Posterior vena cava (tissue), 2 donors: ENCODE measurements around the gene ZSCAN10. TPM values are rescaled to one million over a fixed set of nuclear protein-coding genes. Genes with fewer than 3 reads are reported as not detected.

ENCODE experiments used
- DNase-seq: peaks from one replicate; pipeline ENCODE4 v3.0.0-alpha.2; 2020; ENCODE audit warnings: low spot score
- intact Hi-C, 2 donors: fragments of 100-400 bp; cut with DNase I; formaldehyde crosslinking; loops; one replicate each; pipeline versions ENCODE4 v1.14.1 to v1.14.2; 2022 to 2023
- total RNA-seq, 2 donors: library from RNA; stranded (reverse); fragmentation: NEBNext Ultra II Directional; extraction: Animal tissue kit (Norgen Biotek cat#: 25700); gene quantifications; one replicate each; pipeline ENCODE4 v1.2.1, GENCODE V29; 2021
- donor health status: DM: yes; HTN: yes; CAD: no.
- donor health status: DM: yes; HTN: yes; CAD: no.

The ZSCAN10 gene
- total RNA-seq, 2 donors from 2014 or later, result not detected

DNA sequence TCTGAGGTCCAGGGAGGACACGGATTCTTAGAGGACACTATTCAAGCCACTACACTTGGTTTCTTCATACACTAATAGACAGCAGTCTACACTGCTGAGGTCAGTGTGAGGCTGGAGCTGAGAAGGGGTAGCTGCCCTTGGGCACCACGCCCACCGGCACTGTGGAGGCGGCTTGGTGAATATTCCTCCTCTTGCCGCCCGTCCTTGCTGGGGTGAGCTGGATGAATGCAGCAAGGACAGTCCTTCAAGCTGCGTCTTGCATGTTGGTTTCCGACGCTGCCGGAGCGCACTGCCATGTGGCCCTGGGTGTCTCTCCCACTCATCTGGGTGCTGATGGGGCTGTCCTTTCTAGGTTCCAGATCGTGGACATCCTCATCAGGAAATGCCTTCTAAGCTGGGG lies 15.9 kb upstream of the ZSCAN10 start:
- DNase-seq, result no peak
- intact Hi-C loops, result loop anchor here in 1 of 2 donors (10.0 kb wide), 1 partner anchor 50 kb away; the partner anchor contains the start of gene IL32

- intact Hi-C loops, result loop anchor here in 1 of 2 donors (10.0 kb wide), 1 partner anchor 49 kb away; the partner anchor contains the start of gene IL32
- no peak for DNase-seq
Observed at GRCh38 chr16:3113765-3114479, 14.8 kb upstream of the ZSCAN10 start.

GRCh38 chr16:3112881-3113574 lies 13.9 kb upstream of the ZSCAN10 start:
- no peak for DNase-seq
- intact Hi-C loops, result loop anchor here in 1 of 2 donors (10.0 kb wide), 1 partner anchor 48 kb away; the partner anchor contains the start of gene IL32

DNA sequence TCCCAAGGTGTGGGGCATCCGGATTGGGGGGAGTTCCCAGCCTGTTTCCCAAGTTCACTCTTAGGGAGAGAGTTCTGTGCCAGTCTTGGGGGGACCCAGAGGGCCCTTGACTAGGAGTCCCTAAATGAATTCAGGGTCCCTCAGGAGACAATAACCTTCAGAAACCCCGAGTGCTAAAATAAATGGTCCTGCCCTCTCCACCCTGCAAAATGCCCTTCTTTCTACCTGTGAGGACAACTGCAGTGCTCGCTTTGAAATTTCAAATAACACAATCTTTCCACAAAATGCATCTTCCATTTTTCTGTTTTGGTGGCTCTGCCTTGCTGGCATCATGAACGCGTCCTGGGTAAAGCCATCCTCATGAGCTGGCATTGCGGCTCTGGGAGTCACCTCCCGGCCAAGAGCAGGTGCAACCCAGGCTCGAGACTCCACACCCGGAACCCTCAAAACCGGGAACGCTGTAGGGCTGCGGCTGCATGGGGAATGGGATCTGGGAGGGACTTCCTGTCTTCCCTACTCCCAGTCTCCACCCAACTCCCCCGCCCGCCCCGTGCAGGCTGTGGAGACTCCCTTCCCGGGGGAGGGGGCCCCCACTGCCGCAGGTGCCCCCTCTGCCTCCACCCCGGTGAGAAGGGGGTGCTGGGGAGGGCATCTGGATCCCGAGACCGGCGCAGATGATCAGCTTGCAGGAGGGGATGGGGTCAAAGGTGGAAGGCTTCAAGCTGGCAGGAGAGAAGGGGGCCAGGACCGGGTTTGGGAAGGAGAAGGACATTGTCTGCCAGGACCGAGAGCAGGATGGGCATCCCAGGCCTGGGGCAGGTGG lies 13.2 kb upstream of the ZSCAN10 start, which contains the start of gene ZNF205:
Gene ZNF205 (plus strand): TSS at position 529 of the 823 bp plus-strand sequence. CDS start 845 bp downstream, outside the sequence.
- DNase-seq, result no peak
- intact Hi-C loops, result loop anchor here in 1 of 2 donors (10.0 kb wide), 1 partner anchor 47 kb away; the partner anchor contains the start of gene IL32

DNA sequence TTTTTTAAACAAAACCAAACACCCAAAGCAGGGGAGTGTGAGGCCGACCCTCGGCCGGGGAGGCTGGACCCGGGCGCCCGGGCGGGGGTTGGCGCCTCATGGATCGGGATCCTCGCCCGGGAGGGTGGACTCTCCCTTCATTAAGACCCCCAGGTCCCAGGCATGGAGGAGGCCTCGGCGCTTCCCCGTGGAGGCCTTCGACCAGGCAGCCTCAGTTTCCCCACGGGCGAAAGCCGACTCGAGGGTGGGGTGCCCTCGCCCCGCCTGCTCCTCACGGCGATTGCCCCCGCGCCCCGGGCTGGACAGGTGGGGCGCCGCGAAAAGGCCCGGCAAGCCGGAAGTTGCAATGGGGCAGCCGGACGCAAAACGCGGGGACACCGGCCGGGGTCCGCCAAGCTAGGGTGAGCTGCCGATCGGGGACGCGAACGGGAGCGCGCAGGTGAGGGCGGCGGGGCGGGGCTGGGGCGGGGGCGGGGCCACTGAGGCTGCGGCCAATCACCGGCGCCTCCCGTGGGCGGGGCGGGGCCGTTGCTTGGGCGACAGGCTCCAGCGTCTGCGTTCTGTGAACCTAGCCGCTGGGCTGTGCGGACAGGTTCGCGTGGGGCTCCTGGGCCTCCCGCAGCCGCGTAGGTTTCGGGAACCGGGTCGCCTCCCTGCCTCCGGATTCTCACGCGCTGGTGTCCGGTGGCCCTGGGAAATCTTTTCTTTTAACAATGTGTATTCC lies 7.3 kb upstream of the ZSCAN10 start:
- peak; percentile 97 for DNase-seq
- intact Hi-C loops, result no loop called here

DNA sequence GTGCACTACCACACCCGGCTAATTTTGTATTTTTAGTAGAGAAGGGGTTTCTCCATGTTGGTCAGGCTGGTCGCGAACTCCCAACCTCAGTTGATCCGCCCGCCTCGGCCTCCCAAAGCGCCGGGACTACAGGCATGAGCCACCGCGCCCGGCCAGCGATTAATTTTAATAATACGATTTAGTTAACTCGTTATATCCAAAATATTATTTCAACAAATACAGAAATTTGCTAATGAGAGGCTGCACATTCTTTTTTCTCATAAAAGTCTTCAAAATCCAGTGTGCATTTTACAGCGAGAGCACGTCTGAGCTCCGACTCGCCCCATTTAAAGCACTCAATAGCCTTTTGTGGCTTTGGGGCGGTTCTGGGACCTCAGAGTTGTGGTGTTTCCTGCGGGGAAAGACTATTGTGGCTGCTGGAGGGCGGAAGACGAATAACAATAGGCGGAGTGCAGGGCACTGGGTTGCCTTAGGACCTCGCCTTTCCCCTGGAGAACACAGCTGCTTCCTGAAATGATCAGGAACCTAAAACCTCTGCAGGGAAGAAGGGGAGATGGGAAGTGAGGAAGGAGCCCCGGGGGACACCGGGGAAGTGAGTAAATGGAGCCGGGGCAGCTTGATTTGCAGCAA lies 2.9 kb upstream of the ZSCAN10 start:
- intact Hi-C loops, result no loop called here
- no peak for DNase-seq

DNA sequence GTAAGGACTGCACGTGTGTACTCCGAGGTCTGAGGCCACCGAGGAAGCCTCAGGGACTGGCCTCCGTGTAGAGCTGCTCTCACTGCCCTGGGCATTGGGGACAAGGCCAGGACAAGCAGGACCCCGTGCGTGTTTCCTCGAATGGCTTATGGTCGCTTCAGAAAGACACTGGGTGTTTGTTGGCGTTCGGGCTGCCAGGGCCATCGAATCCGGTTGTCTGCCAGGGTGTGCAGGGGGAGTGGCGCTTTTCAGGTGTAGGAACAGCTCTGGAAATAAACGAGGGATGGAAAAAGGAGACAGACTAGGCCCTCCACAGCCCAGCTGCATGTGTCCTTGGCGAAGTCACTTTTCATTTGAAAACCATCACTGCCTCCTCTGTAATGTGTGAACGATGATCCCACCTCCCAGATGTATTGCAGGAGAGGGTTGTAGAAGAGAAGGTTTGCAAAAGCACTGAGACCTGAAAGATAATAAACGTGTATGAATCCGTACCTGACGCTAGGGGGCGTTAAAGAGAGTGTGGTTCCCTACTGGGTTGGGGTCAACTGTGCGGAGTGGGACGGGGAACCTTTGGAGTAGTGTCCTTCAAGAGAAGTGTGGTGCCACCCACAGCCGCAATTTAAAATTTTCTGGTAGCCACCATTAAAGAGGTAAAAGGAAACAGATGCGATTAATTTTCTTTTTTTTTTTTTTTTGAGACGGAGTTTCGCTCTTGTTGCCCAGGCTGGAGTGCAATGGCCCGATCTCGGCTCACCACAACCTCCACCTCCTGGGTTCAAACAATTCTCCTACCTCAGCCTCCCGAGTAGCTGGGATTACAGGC lies 2.1 kb upstream of the ZSCAN10 start:
- no peak for DNase-seq
- intact Hi-C loops, result no loop called here

DNA sequence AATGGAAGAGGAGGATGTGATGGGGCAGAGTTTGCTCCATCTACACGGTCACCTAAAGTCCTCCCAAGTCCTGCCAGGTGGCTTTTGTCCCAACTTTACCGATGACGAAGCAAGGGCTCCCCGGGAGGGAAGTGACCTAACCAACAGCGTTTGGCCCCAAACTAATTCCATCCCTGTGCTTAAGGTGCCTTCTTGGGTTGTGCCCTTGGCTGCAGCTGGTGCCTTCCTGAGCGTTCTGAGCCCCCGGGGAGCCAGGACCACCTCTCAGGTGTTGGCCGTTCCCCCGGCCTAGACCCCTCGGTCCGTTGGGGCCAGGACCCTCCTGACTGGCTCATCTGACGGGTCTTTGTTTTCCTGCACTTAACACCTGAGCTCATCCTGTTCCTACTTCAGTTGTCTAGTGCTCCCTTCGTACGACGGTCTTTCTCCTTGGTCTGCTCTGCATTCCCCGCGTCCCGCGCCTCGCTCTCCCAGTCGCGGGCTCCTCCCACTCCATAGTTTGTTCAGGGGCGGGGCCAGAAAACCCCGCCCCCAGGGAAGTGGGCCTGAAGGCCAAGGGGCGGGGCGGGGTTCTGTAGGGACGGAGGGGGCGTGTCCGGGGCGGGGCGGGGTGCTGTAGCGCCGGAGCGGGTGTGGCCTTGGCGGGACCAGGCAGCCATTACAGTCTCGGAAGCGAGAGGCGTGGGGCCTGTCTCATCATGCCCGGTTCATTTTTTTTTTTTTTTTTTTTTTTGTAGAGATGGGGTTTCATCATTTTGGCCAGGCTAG lies 822 bp upstream of the ZSCAN10 start:
- peak; percentile 97 for DNase-seq
- intact Hi-C loops, result no loop called here

DNA sequence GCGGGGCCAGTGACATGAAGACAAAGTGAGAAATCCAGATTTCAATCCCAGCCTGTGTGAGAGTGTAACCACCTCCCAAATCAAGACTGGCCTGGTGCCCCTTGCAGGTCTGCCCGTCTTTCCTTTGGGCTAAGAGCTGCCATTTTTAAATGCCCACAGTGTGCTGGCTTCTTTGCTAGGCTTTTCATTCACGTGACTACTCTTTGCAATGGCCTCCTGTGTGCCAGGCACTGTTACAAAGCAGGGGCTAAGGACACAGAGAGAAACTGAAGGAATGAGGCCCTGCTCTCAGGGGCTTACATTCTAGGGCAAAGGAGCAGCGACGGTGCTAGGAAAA lies 269 bp upstream of the ZSCAN10 start:
- no peak for DNase-seq
- intact Hi-C loops, result no loop called here

DNA sequence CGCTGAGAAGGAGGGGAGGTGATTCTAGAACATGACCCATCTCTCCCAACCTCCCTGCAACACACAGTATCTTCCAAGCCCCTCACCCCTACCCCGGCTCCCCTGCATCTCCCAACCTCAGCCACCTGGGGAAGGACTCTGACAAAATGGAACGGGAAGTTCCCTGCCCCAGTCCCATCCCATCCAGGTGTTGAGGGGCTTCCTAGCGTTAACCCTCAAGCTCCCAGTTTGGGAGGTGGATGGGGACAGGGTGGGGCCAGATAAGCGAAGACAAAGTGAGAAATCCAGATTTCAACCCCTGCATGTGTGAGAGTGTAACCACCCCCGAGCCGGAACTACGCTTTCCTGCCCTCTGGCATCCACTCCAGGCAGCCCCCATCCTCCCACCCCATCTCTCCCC lies 1.8 kb downstream of the ZSCAN10 start:
- DNase-seq, result no peak
- intact Hi-C loops, result no loop called here

GRCh38 chr16:3096362-3096761 lies 2.7 kb downstream of the ZSCAN10 start:
- intact Hi-C loops, result no loop called here
- DNase-seq, result no peak

DNA sequence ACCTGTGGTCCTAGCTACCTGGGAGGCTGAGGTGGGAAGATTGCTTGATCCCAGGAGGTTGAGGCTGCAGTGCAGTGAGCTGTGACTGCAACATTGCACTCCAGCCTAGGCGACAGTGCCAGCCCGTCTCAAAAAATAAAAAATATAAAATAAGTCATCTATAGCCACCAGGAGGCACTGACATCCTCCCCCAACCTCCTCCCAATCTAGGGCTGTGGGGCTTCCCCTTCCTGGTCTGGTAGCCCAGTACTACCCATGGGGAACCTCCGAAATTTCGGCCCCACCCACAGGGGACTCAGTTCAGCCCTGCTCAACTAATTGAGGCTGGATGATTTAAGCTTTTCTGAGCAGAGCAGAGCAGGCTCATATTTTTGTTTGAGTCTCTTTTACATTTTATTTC lies 3.2 kb downstream of the ZSCAN10 start:
- intact Hi-C loops, result no loop called here
- DNase-seq, result no peak

DNA sequence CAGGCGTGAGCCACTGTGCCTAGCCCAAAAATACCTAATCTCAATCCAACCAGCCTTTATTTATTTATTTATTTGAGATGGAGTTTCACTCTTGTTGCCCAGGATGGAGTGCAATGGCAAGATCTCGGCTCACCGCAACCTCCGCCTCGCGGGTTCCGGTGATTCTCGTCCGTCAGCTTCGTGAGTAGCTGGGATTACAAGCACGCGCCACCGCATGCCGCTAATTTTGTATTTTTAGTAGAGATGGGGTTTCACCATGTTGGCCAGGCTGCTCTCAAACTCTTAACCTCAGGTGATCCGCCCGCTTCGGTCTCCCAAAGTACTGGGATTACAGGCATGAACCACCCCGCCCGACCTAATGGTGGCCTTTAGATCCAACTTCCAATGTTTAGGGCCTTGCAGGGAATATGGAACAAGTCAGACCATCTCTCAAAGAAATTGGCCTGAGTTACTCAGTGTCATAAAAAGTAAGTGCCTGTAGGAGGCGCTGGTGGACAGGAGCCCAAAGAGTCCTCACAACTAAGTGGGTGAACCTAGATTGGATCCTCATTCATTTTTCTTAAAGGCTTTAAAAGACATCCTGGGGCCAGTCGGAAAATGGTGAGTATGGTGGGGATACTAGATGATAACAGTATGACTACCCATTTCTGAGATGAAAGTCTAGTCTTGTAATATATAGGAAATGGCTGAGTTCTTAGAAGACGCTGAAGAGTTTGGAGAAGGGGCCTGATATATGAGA lies 4.6 kb downstream of the ZSCAN10 start:
- DNase-seq, result no peak
- intact Hi-C loops, result no loop called here

GRCh38 chr16:3092501-3092941 lies 6.6 kb downstream of the ZSCAN10 start:
- no peak for DNase-seq
- intact Hi-C loops, result no loop called here

- DNase-seq, result no peak
- intact Hi-C loops, result no loop called here
Observed at GRCh38 chr16:3091551-3091950, 7.5 kb downstream of the ZSCAN10 start.
